ENCODE results near the gene MTR.
A peak's percentile ranks its signal among the peaks of the same experiment; 100 is the strongest.

The MTR gene

DNA sequence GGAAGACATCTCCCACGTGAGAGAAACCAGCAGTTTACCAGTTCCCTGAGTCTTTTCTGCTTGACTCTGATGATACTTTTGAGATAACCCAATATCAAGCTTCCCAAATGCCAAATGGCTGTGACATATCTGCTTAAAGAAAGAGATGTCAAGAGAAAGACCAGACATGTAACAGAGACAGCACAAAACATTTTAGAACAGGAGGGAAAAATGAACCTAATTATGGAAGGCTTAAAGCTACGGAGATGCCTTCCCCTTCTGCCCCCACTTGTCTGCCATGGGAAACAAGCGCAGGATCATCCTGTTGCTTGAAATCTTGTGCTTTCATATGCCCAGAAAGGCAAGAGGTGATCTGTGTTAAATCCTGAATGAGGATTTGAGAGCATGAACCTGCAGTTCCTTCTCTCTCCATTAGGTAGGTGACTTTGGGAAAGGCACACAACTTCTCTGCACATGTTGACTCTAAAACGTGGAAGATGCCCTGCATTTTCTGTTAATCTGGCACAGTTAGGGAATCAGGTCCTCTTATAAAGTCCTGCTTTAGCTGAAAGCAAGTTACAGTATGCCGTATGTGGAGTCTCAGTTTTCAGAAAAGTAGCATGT, 46.7 kb upstream of the MTR start:
- Histone ChIP-seq H3K4me3 (ENCODE audit: low read length) (no peak overlapping the region), H3K36me3 (replicated peaks; ENCODE audit: insufficient read depth, low read length) (no peaks in the 10 kb centered on the region), H3K79me2 (ENCODE audit: low read length) (no peaks in the 10 kb centered on the region), H3K9ac (ENCODE audit: low read length) (no peak overlapping the region), H3K27ac (ENCODE audit: low read length) (no peak overlapping the region), H3F3A (ENCODE audit: insufficient read depth, low read length) (no peaks in the 10 kb centered on the region), H3K4me1 (ENCODE audit: low read length) (no peaks in the 10 kb centered on the region), H3K9me2 (replicated peaks; ENCODE audit: insufficient read depth, low read length) (no peaks in the 10 kb centered on the region), H4K20me1 (ENCODE audit: insufficient read depth, low read length) (no peaks in the 10 kb centered on the region), H3K27me3 (replicated peaks; ENCODE audit: insufficient read depth, low read length) (no peaks in the 10 kb centered on the region), H2AFZ (ENCODE audit: low read length) (no peak overlapping the region), H3K9me3 (replicated peaks; ENCODE audit: insufficient read depth, low read length) (no peaks in the 10 kb centered on the region), H3K4me2 (ENCODE audit: low read depth, low read length) (no peak overlapping the region)
- no peak for DNase-seq
- TF ChIP-seq, protein P1, sequence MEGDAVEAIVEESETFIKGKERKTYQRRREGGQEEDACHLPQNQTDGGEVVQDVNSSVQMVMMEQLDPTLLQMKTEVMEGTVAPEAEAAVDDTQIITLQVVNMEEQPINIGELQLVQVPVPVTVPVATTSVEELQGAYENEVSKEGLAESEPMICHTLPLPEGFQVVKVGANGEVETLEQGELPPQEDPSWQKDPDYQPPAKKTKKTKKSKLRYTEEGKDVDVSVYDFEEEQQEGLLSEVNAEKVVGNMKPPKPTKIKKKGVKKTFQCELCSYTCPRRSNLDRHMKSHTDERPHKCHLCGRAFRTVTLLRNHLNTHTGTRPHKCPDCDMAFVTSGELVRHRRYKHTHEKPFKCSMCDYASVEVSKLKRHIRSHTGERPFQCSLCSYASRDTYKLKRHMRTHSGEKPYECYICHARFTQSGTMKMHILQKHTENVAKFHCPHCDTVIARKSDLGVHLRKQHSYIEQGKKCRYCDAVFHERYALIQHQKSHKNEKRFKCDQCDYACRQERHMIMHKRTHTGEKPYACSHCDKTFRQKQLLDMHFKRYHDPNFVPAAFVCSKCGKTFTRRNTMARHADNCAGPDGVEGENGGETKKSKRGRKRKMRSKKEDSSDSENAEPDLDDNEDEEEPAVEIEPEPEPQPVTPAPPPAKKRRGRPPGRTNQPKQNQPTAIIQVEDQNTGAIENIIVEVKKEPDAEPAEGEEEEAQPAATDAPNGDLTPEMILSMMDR (IDR thresholded peaks at IDR 0.05; ENCODE audit: low read length), result peak; percentile 16; the same call in 1 of the 2 replicates
- TF ChIP-seq EZH2phosphoT487 (IDR thresholded peaks at IDR 0.05; ENCODE audit: low read length), result no peak

GRCh38 chr1:236750928-236751327, 44.2 kb upstream of the MTR start:
- Histone ChIP-seq H3K27ac (ENCODE audit: low read length) (no peak overlapping the region), H3F3A (ENCODE audit: insufficient read depth, low read length) (no peaks in the 10 kb centered on the region), H3K4me2 (ENCODE audit: low read depth, low read length) (no peak overlapping the region), H3K4me3 (ENCODE audit: low read length) (no peak overlapping the region), H4K20me1 (ENCODE audit: insufficient read depth, low read length) (no peaks in the 10 kb centered on the region), H3K36me3 (replicated peaks; ENCODE audit: insufficient read depth, low read length) (no peaks in the 10 kb centered on the region), H3K27me3 (replicated peaks; ENCODE audit: insufficient read depth, low read length) (no peaks in the 10 kb centered on the region), H3K9ac (ENCODE audit: low read length) (no peak overlapping the region), H3K9me3 (replicated peaks; ENCODE audit: insufficient read depth, low read length) (no peaks in the 10 kb centered on the region), H3K9me2 (replicated peaks; ENCODE audit: insufficient read depth, low read length) (no peaks in the 10 kb centered on the region), H2AFZ (ENCODE audit: low read length) (no peak overlapping the region), H3K4me1 (ENCODE audit: low read length) (no peaks in the 10 kb centered on the region), H3K79me2 (ENCODE audit: low read length) (no peaks in the 10 kb centered on the region)
- DNase-seq, result no peak
- no peak for TF ChIP-seq EZH2phosphoT487 (IDR thresholded peaks at IDR 0.05; ENCODE audit: low read length)
- TF ChIP-seq EZH2 (optimal IDR thresholded peaks at IDR 0.05; ENCODE audit: low read depth, low read length), result no peak
- TF ChIP-seq, protein P1 (IDR thresholded peaks at IDR 0.05; ENCODE audit: low read length), result no peak

DNA sequence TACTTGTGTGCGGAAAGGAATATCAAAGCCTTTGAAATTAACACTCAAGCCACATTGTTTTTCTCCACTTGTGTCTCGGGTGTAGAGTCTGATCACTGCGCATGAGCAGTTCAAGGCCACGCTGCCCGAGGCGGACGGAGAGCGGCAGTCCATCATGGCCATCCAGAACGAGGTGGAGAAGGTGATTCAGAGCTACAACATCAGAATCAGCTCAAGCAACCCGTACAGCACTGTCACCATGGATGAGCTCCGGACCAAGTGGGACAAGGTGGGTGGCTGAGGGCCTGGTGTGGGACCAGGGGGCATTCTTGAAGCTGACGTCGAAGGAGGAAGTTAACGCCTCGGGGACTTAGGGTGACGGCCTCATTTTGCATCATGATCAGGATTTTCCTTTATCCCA, 43.7 kb upstream of the MTR start:
- Histone ChIP-seq H3K79me2 (ENCODE audit: low read length) (no peaks in the 10 kb centered on the region), H3K9me3 (replicated peaks; ENCODE audit: insufficient read depth, low read length) (no peaks in the 10 kb centered on the region), H2AFZ (ENCODE audit: low read length) (no peak overlapping the region), H3K4me2 (ENCODE audit: low read depth, low read length) (no peak overlapping the region), H3F3A (ENCODE audit: insufficient read depth, low read length) (no peaks in the 10 kb centered on the region), H3K4me3 (ENCODE audit: low read length) (no peak overlapping the region), H3K9me2 (replicated peaks; ENCODE audit: insufficient read depth, low read length) (no peaks in the 10 kb centered on the region), H3K9ac (ENCODE audit: low read length) (no peak overlapping the region), H3K27me3 (replicated peaks; ENCODE audit: insufficient read depth, low read length) (no peaks in the 10 kb centered on the region), H4K20me1 (ENCODE audit: insufficient read depth, low read length) (no peaks in the 10 kb centered on the region), H3K4me1 (ENCODE audit: low read length) (no peaks in the 10 kb centered on the region), H3K27ac (ENCODE audit: low read length) (no peak overlapping the region), H3K36me3 (replicated peaks; ENCODE audit: insufficient read depth, low read length) (no peaks in the 10 kb centered on the region)
- TF ChIP-seq EZH2 (optimal IDR thresholded peaks at IDR 0.05; ENCODE audit: low read depth, low read length), result no peak
- TF ChIP-seq, protein P1 (IDR thresholded peaks at IDR 0.05; ENCODE audit: low read length), result no peak
- no peak for TF ChIP-seq EZH2phosphoT487 (IDR thresholded peaks at IDR 0.05; ENCODE audit: low read length)
- no peak for DNase-seq
